ENCODE measurements around the gene CSNK1G1. TPM values are rescaled to one million over a fixed set of nuclear protein-coding genes. Genes with fewer than 3 reads are reported as not detected.
"Not testable (repeated sequence)": the region's sequence is repeated elsewhere in the genome, so short reads cannot be mapped to it uniquely, and the experiment has no call there.

CSNK1G1 gene
- polyA plus RNA-seq, 2 of the 4 experiments (the other 2 are of a cell fraction) = 11.0 to 36.3 TPM

- 87% methylated on average over 1 of the region's 1 CpG for WGBS (ENCODE audit: missing lambda C conversion rate)
- FAIRE-seq = no peak
These were observed 80.0 kb downstream of the CSNK1G1 start for GRCh38 chr15:64275934-64276333.

DNA sequence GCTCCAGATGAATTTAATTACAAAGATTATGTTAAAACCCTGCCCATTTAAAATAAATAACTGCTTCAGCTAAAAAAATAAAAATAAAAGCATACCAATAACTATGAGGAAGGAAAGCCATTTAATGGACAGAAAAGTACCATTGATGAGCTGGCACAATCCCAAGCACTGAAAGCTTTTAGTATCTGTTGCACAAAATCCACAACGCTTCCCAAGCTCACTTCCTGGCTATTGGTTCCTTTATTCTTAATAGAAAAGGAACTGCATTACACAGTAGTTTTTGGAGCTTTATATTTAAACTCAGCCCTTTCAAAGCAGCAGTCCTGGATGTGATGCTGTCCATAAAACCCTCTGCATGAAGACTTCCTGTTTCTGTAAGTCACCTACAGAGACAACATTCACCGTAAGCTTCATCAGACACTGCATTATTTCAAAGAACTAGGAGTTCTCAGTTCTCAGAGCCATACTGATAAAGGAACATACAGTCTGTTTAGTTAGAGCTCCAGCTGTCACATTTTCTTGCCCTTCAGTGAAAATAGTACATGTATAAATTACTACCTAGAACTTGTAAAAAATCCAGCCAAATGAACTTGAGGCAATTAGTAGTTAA lies 81.5 kb downstream of the CSNK1G1 start:
- no peak for DNase-seq (ENCODE audit: low read depth in 1 of 2, low spot score in 1 of 2)
- no peak for TF ChIP-seq RARB (CRISPR knock-in tag; IDR thresholded peaks at IDR 0.05)
- TF ChIP-seq PHF8 (IDR thresholded peaks at IDR 0.05; ENCODE audit: borderline replicate concordance, low read depth) = no peak
- no peak for TF ChIP-seq SMC3 (IDR thresholded peaks at IDR 0.05)
- Histone ChIP-seq H3K4me3 (no peak overlapping the region), H3K9me3 (no peaks in the 10 kb centered on the region), H3K4me1 (peaks cover 3% of the 10 kb centered on the region; the same call in 1 of the 3 replicates), H3K27ac (no peak overlapping the region), H3K4me2 (no peak overlapping the region)
- FAIRE-seq = peak; percentile 23
- 90% methylated on average over 2 of the region's 2 CpGs for WGBS (ENCODE audit: missing lambda C conversion rate)
- CTCF ChIA-PET = interaction anchor here (0.5 to 1.5 kb wide), 8 partner anchors 9 to 277 kb away, joined by 3 to 4 read pairs (median 3); no protein-coding TSS in a partner anchor
- POLR2A ChIA-PET = interaction anchor here (0.7 kb wide), 1 partner anchor 23 kb away, joined by 4 read pairs; no protein-coding TSS in a partner anchor
- ATAC-seq = no peak

More at GRCh38 chr15:64275934-64276333, 80.0 kb downstream of the CSNK1G1 start:
- H3K9me3 ChIP-seq = no peaks in the 10 kb centered on the region
- H3K4me3 ChIP-seq = no peak overlapping the region
- ATAC-seq = no peak
- POLR2A ChIA-PET = no interaction called here
- DNase-seq (ENCODE audit: low read depth in 1 of 2, low spot score in 1 of 2) = no peak
- H3K4me1 ChIP-seq = peaks cover 3% of the 10 kb centered on the region; the same call in 1 of the 3 replicates
- TF ChIP-seq NR3C1 (IDR thresholded peaks at IDR 0.05) (no peak), KDM5A (IDR thresholded peaks at IDR 0.05) (no peak), RNF2 (IDR thresholded peaks at IDR 0.05; ENCODE audit: borderline replicate concordance, low read depth) (no peak), MYC (IDR thresholded peaks at IDR 0.05; ENCODE audit: borderline replicate concordance, low read length) (no peak), EHF (CRISPR knock-in tag; IDR thresholded peaks at IDR 0.05) (no peak), JUNB (IDR thresholded peaks at IDR 0.05) (no peak), ZC3H11A (IDR thresholded peaks at IDR 0.05) (no peak)
- CTCF ChIA-PET = interaction anchor here (0.6 kb wide), 1 partner anchor 26 kb away, joined by 3 read pairs; no protein-coding TSS in a partner anchor
- no peak overlapping the region for H3K4me2 ChIP-seq
- H3K27ac ChIP-seq = no peak overlapping the region

DNA sequence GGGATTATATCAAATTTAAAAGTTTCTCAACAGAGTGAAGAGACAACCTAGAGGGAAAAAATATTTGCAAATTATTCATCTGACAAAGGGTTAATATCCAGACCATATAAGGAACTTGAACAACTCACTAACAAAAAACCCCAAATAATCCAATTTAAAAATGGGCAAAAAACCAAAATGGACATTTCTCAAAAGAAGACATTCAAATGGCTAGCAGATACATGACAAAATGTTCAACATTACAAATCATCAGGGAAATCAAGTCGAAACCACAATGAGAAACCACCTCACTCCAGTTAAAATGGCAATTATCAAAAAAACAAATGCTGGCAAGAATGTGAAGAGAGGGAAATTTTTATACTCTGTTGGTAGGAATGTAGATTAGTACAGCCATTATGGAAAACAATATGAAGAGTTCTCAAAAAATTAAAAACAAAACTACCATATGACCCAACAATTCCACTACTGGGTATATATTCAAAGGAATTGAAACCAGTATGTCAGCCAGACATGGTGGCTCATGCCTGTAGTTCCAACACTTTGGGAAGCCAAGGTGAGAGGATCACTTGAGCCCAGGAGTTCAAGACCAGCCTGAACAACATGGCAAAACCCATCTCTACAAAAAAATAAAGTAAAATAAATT lies 88.5 kb downstream of the CSNK1G1 start:
- no peak overlapping the region for H3K4me3 ChIP-seq
- no peak for FAIRE-seq
- no peaks in the 10 kb centered on the region for H3K4me1 ChIP-seq
- no peaks in the 10 kb centered on the region for H3K9me3 ChIP-seq
- H3K27ac ChIP-seq = no peak overlapping the region
- ChIA-PET CTCF (interaction anchor here (0.6 to 1.0 kb wide), 2 partner anchors 9 to 13 kb away, joined by 3 read pairs; no protein-coding TSS in a partner anchor), POLR2A (no interaction called here)
- TF ChIP-seq CBX2 (IDR thresholded peaks at IDR 0.05; ENCODE audit: borderline replicate concordance, low read depth) (no peak), POLR2AphosphoS2 (conservative IDR thresholded peaks at IDR 0.05; ENCODE audit: low read length) (no peak), NR3C1 (IDR thresholded peaks at IDR 0.05) (no peak), TP53 (CRISPR knock-in tag; IDR thresholded peaks at IDR 0.05) (no peak), SREBF2 (IDR thresholded peaks at IDR 0.05) (no peak), JUNB (IDR thresholded peaks at IDR 0.05) (no peak), EHF (CRISPR knock-in tag; IDR thresholded peaks at IDR 0.05) (no peak), ATOH8 (CRISPR knock-in tag; IDR thresholded peaks at IDR 0.05; ENCODE audit: low read depth) (no peak), CHD4 (IDR thresholded peaks at IDR 0.05; ENCODE audit: borderline replicate concordance) (no peak), HDAC2 (IDR thresholded peaks at IDR 0.05) (no peak), MAFK (IDR thresholded peaks at IDR 0.05; ENCODE audit: partially characterized antibody) (no peak), MAX (IDR thresholded peaks at IDR 0.05) (no peak), HOXA7 (CRISPR knock-in tag; IDR thresholded peaks at IDR 0.05) (no peak), KDM1A (IDR thresholded peaks at IDR 0.05; ENCODE audit: low read depth) (no peak), MYC (IDR thresholded peaks at IDR 0.05; ENCODE audit: borderline replicate concordance, low read length) (no peak), ZC3H11A (IDR thresholded peaks at IDR 0.05) (no peak)
- TF ChIP-seq, protein P1, sequence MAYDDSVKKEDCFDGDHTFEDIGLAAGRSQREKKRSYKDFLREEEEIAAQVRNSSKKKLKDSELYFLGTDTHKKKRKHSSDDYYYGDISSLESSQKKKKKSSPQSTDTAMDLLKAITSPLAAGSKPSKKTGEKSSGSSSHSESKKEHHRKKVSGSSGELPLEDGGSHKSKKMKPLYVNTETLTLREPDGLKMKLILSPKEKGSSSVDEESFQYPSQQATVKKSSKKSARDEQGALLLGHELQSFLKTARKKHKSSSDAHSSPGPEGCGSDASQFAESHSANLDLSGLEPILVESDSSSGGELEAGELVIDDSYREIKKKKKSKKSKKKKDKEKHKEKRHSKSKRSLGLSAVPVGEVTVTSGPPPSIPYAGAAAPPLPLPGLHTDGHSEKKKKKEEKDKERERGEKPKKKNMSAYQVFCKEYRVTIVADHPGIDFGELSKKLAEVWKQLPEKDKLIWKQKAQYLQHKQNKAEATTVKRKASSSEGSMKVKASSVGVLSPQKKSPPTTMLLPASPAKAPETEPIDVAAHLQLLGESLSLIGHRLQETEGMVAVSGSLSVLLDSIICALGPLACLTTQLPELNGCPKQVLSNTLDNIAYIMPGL (CRISPR knock-in tag; IDR thresholded peaks at IDR 0.05; ENCODE audit: borderline replicate concordance) = no peak
- TF ChIP-seq, protein P2, sequence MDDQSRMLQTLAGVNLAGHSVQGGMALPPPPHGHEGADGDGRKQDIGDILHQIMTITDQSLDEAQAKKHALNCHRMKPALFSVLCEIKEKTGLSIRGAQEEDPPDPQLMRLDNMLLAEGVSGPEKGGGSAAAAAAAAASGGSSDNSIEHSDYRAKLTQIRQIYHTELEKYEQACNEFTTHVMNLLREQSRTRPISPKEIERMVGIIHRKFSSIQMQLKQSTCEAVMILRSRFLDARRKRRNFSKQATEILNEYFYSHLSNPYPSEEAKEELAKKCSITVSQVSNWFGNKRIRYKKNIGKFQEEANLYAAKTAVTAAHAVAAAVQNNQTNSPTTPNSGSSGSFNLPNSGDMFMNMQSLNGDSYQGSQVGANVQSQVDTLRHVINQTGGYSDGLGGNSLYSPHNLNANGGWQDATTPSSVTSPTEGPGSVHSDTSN (IDR thresholded peaks at IDR 0.05) = no peak
- H3K4me2 ChIP-seq = no peak overlapping the region
- 88% methylated on average over 1 of the region's 1 CpG for WGBS (ENCODE audit: missing lambda C conversion rate)
- no peak for ATAC-seq
- no peak for DNase-seq (ENCODE audit: low read depth in 1 of 2, low spot score in 1 of 2)

DNA sequence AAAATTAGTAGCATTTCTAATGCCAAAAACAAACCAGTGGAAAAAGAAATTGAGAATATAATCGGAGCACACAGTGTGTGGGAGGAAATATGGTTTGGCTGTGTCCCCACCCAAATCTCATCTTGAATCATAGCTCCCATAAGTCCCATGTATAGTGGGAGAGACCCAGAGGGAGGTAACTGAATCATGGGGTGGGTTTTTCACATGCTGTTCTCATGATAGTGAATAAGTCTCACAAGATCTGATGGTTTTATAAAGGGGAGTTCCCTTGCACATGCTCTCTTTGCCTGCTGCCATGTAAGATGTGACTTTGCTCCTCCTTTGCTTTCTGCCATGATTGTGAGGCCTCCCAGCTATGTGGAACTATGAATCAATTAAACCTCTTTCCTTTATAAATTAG lies 90.8 kb downstream of the CSNK1G1 start:
- ATAC-seq; H3K27ac ChIP-seq; H3K4me3 ChIP-seq; POLR2A ChIA-PET; H3K9me3 ChIP-seq; CTCF ChIA-PET; FAIRE-seq; H3K4me1 ChIP-seq; H3K4me2 ChIP-seq; DNase-seq (ENCODE audit: low read depth in 1 of 2, low spot score in 1 of 2): not testable (repeated sequence)
- WGBS (ENCODE audit: missing lambda C conversion rate) = 91% methylated on average over 1 of the region's 1 CpG

Data from A549 (cell line).